Gastrocnemius medialis (tissue), 4 donors: ENCODE data around the gene ADAMTSL1. TPM values are rescaled to one million over a fixed set of nuclear protein-coding genes. Genes with fewer than 3 reads are reported as not detected.

Experiments used
- ATAC-seq, 2 donors: fragments of 150-250 bp; one replicate each; pipeline ENCODE4 v1.9.1; 2016
- DNase-seq, 2 donors: peaks; one replicate each; pipeline ENCODE4 v3.0.0-alpha.2; 2019
- H3K27ac ChIP-seq, 4 donors: fragments of 200-600 bp; sonication (generic); 1 replicate in 1 of 4; 2 replicates in 3 of 4; pipeline ENCODE4 v1.5.1; 2016 to 2018; ENCODE audit warnings: mild to moderate bottlenecking in 2 of 4, moderate library complexity in 1 of 4
- H3K27me3 ChIP-seq, 3 donors: fragments of 200-600 bp; sonication (generic) in 2 of 3; 1 replicate in 1 of 3; 2 replicates in 2 of 3; pipeline versions ENCODE4 v1.5.1 to v1.6.0; 2016 to 2019; ENCODE audit warnings: mild to moderate bottlenecking in 1 of 3, moderate library complexity in 1 of 3
- H3K36me3 ChIP-seq, 2 donors: fragments of 200-600 bp; sonication (generic) in 1 of 2; one replicate each; pipeline ENCODE4 v1.5.1; 2017 to 2018
- H3K4me1 ChIP-seq, 2 donors: fragments of 200-600 bp; sonication (generic) in 1 of 2; one replicate each; pipeline ENCODE4 v1.5.1; 2016 to 2017; ENCODE audit warnings: mild to moderate bottlenecking in 2 of 2
- H3K4me3 ChIP-seq, 4 donors: fragments of 200-600 bp; sonication (generic) in 3 of 4; 1 replicate in 1 of 4; 2 replicates in 3 of 4; pipeline ENCODE4 v1.5.1; 2016 to 2019; ENCODE audit warnings: mild to moderate bottlenecking in 2 of 4
- H3K9me3 ChIP-seq, 3 donors: fragments of 200-600 bp; sonication (generic) in 2 of 3; 1 replicate in 1 of 3; 2 replicates in 2 of 3; pipeline ENCODE4 v1.5.1; 2016 to 2019
- CTCF ChIP-seq, 5 experiments: fragments of 450-650 bp in 3 of 5; fragments of 200-600 bp in 2 of 5; sonication (generic) in 2 of 5; IDR thresholded peaks in 4 of 5; conservative IDR thresholded peaks in 1 of 5; 1 replicate in 4 of 5; 2 replicates in 1 of 5; pipeline ENCODE4 v1.5.1; 2016 to 2019; ENCODE audit warnings: antibody characterized with exemption in 5 of 5, mild to moderate bottlenecking in 3 of 5, moderate library complexity in 3 of 5
- POLR2A ChIP-seq, 2 donors: fragments of 450-650 bp; IDR thresholded peaks; one replicate each; pipeline ENCODE4 v1.6.1; 2017; ENCODE audit warnings: antibody characterized with exemption in 2 of 2, mild to moderate bottlenecking in 2 of 2, moderate library complexity in 2 of 2
- in situ Hi-C, 4 donors: fragments of 200-750 bp; cut with MboI; loops; one replicate each; pipeline versions ENCODE4 v1.15.0 to v1.8.0; 2017; ENCODE audit warnings: low sequenced_read_pairs in 4 of 4
- intact Hi-C: fragments of 100-400 bp; cut with DNase I; formaldehyde crosslinking; loops from one replicate; pipeline ENCODE4 v1.15.1; 2023; ENCODE audit warnings: low total_unique reads
- total RNA-seq, 4 donors: library from RNA; depleted of rRNA; stranded (reverse); fragments of >200 nt; gene quantifications; one replicate each; pipeline versions ENCODE4 v1.1.0 to v1.2.3, GENCODE V29; 2016

Gene ADAMTSL1
- total RNA-seq, 4 donors from 2014 or later = 0.05 to 0.58 (median 0.28) TPM

- Histone ChIP-seq H3K36me3 (no peaks in the 10 kb centered on the region), H3K9me3 (no peaks in the 10 kb centered on the region), H3K27me3 (no peaks in the 10 kb centered on the region), H3K27ac (no peak overlapping the region), H3K4me1 (no peaks in the 10 kb centered on the region), H3K4me3 (no peak overlapping the region)
- TF ChIP-seq CTCF (IDR thresholded peaks at IDR 0.05 in 4 of 5, conservative IDR thresholded peaks at IDR 0.05 in 1 of 5) (no peak), POLR2A (IDR thresholded peaks at IDR 0.05) (no peak)
- in situ Hi-C loops (no loop called here), intact Hi-C loops (no loop called here)
- ATAC-seq = peak; percentile 36 to 58
- peak in 1 of 2 donors; percentile 18 for DNase-seq
These were observed 16.9 kb downstream of the ADAMTSL1 start for GRCh38 chr9:18490641-18491370.

GRCh38 chr9:18492612-18493011 is 18.7 kb downstream of the ADAMTSL1 start:
- DNase-seq = no peak
- Histone ChIP-seq H3K27me3 (no peaks in the 10 kb centered on the region), H3K4me1 (no peaks in the 10 kb centered on the region), H3K36me3 (no peaks in the 10 kb centered on the region), H3K9me3 (no peaks in the 10 kb centered on the region), H3K4me3 (no peak overlapping the region), H3K27ac (no peak overlapping the region)
- no peak for ATAC-seq
- in situ Hi-C loops = no loop called here
- no peak for TF ChIP-seq CTCF (IDR thresholded peaks at IDR 0.05 in 4 of 5, conservative IDR thresholded peaks at IDR 0.05 in 1 of 5)
- no peak for TF ChIP-seq POLR2A (IDR thresholded peaks at IDR 0.05)
- intact Hi-C loops = no loop called here

GRCh38 chr9:18493451-18493993 is 19.6 kb downstream of the ADAMTSL1 start:
- no peaks in the 10 kb centered on the region for H3K4me1 ChIP-seq
- in situ Hi-C loops = no loop called here
- no peak overlapping the region for H3K27ac ChIP-seq
- H3K27me3 ChIP-seq = no peaks in the 10 kb centered on the region
- DNase-seq = no peak
- ATAC-seq = no peak
- no peak for TF ChIP-seq POLR2A (IDR thresholded peaks at IDR 0.05)
- TF ChIP-seq CTCF (IDR thresholded peaks at IDR 0.05 in 4 of 5, conservative IDR thresholded peaks at IDR 0.05 in 1 of 5) = no peak
- H3K36me3 ChIP-seq = no peaks in the 10 kb centered on the region
- intact Hi-C loops = no loop called here
- no peak overlapping the region for H3K4me3 ChIP-seq
- no peaks in the 10 kb centered on the region for H3K9me3 ChIP-seq

GRCh38 chr9:18495065-18495464 is 21.1 kb downstream of the ADAMTSL1 start:
- Histone ChIP-seq H3K4me1 (no peaks in the 10 kb centered on the region), H3K4me3 (no peak overlapping the region), H3K9me3 (no peaks in the 10 kb centered on the region), H3K27ac (no peak overlapping the region), H3K36me3 (no peaks in the 10 kb centered on the region), H3K27me3 (no peaks in the 10 kb centered on the region)
- in situ Hi-C loops = no loop called here
- DNase-seq = no peak
- ATAC-seq = no peak
- TF ChIP-seq CTCF (IDR thresholded peaks at IDR 0.05 in 4 of 5, conservative IDR thresholded peaks at IDR 0.05 in 1 of 5) = no peak
- TF ChIP-seq POLR2A (IDR thresholded peaks at IDR 0.05) = no peak
- intact Hi-C loops = no loop called here
